ENCODE measurements around the gene HRK. TPM values are rescaled to one million over a fixed set of nuclear protein-coding genes. Genes with fewer than 3 reads are reported as not detected.

HRK gene
- total and polyA plus RNA-seq, 9 of the 15 experiments (the other 6 are each of a cell fraction or from before 2014, with no cell fraction given) = 0.01 to 0.05 (median 0.04) TPM; not detected in 6

DNA sequence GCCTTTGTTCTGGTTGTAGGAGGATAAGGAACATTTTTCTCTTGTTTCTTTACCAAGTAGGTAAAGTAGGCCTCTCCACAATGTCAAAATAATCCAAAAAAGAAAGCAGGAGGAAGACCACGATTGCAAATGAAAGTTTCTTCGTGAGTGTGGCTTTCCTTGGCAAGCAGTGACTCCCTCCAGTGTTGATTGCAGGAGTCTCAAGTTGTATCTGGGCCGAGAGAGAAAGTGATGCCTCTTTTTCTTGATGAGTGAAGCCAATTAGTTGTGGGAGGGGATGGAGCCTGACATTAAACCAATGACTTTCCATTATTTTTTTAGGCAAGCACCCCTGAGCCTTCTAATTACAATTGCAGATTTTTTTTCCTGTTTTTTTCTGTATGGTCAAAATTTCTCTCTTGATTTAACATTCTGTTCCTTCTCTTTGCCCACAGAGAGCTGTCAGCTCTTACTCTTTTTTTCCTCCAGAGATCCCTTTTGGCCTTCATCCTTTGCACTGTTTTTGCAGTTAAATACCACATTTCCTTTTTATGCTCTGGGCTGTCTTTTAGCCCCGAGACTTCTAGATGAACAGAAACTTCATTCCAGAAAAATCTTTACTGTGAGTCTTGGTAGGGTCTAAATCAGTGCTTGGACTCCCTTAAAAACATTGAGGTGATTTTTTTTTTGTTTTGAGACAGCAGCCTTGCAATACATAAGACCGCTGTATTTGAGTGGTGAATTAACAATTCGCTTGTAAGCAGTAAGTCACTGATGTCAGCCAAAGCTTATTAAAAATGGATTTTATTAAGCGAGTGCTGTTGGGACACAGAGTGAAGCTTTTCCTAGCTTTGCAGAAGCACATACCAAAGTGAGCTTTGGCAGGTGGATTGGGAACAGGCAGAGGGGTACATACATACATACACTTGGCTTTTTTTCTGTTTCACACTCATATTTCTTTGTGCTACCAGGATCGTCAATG lies 45.3 kb upstream of the HRK start (continued):
- TF ChIP-seq, protein P1, sequence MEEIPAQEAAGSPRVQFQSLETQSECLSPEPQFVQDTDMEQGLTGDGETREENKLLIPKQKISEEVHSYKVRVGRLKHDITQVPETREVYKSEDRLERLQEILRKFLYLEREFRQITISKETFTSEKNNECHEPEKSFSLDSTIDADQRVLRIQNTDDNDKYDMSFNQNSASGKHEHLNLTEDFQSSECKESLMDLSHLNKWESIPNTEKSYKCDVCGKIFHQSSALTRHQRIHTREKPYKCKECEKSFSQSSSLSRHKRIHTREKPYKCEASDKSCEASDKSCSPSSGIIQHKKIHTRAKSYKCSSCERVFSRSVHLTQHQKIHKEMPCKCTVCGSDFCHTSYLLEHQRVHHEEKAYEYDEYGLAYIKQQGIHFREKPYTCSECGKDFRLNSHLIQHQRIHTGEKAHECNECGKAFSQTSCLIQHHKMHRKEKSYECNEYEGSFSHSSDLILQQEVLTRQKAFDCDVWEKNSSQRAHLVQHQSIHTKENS (CRISPR knock-in tag; IDR thresholded peaks at IDR 0.05) = no peak

DNA sequence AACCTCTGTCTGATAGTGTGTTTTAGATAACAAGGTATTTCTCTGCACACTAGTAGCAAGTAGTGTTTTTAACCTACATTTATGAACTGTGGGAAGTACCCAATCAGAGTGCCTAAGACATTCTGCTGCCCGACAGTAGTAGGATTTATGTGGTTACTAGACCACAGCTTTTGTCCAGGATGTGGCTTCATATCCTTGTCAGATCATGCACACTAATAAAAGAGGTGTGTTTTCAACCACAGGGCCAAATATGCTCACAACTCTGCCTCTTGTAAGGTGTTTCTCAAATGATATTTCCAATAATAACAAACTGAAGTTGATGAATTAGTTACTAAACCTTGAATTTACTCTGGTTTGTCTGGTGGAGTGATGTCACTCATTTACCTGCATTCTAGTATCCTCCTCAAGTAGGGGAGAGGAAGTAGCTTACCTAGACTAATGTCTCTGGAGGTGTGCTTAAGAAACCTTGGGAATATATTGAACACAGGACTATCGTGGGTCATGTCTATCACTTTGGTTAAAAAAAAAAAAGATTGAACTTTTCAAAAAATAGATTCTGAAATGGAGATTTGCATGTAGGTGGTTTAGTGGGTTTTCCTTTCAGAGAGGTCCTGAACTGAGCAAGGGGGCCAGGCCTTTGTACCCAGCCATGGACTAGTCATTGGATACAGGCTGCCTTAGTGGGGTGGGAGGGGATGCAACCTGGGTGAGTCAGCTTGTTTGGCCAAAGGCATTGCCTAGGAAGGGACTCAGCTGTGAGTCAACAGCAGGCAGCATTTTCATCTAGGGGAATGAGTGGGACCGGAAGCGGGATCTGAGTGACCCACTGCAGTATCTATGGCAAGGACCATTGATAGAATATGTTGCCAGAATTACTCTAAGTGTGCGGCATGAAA lies 43.6 kb upstream of the HRK start:
- 32% methylated on average over 5 of the region's 5 CpGs for WGBS (ENCODE audit: insufficient coverage, low coverage, missing lambda C conversion rate)
- Histone ChIP-seq H3K27me3 (ENCODE audit: control insufficient read depth in 2 of 2, insufficient read depth in 2 of 2, low read length in 2 of 2) (no peaks in the 10 kb centered on the region), H3K79me2 (ENCODE audit: control insufficient read depth, insufficient read depth, low read length) (peaks cover 5% of the 10 kb centered on the region; the same call in 2 of the 3 replicates), H3K4me3 (no peak overlapping the region), H3K9me3 (replicated peaks; ENCODE audit: control insufficient read depth, insufficient read depth, low read depth, low read length) (no peaks in the 10 kb centered on the region), H3K9me1 (ENCODE audit: control insufficient read depth, insufficient read depth, low read length) (no peaks in the 10 kb centered on the region), H3K27ac (ENCODE audit: extremely low read depth, low read depth, low read length) (no peak overlapping the region), H3K36me3 (ENCODE audit: control insufficient read depth, insufficient read depth, low read length) (peaks cover 7% of the 10 kb centered on the region; the same call in 1 of the 3 replicates), H3K4me1 (replicated peaks in 1 of 2; ENCODE audit: control insufficient read depth in 2 of 2, insufficient read depth in 2 of 2, low read length in 2 of 2) (peaks cover 3 to 19% of the 10 kb centered on the region in 2 experiments), H2AFZ (ENCODE audit: low read depth, low read length) (no peak overlapping the region), H3K9ac (ENCODE audit: insufficient read depth in 1 of 2, low read depth in 2 of 2, low read length in 2 of 2) (no peak overlapping the region), H3K4me2 (ENCODE audit: insufficient read depth, low read length) (no peak overlapping the region), H4K20me1 (replicated peaks; ENCODE audit: control insufficient read depth, insufficient read depth, low read length) (no peaks in the 10 kb centered on the region)
- FAIRE-seq (peak; percentile 32), DNase-seq (ENCODE audit: extremely low read depth in 1 of 4, low spot score in 3 of 4) (peak in 2 of 4 experiments; percentile 30 to 42), ATAC-seq (peak; percentile 61)
- intact Hi-C loops (cut with micrococcal nuclease) (no loop called here), in situ Hi-C loops (cut with MboI) (no loop called here)
- ChIA-PET CTCF (ENCODE audit: low intra/inter-chr PET ratio) (interaction anchor here (0.6 kb wide), 1 partner anchor 116 kb away, joined by 6 read pairs; no protein-coding TSS in a partner anchor), POLR2A (interaction anchor here (0.6 kb wide), 1 partner anchor 75 kb away, joined by 3 read pairs; no protein-coding TSS in a partner anchor)
- BruUV-seq (replicated peaks) = no TSS peak
- TF ChIP-seq, protein P2, sequence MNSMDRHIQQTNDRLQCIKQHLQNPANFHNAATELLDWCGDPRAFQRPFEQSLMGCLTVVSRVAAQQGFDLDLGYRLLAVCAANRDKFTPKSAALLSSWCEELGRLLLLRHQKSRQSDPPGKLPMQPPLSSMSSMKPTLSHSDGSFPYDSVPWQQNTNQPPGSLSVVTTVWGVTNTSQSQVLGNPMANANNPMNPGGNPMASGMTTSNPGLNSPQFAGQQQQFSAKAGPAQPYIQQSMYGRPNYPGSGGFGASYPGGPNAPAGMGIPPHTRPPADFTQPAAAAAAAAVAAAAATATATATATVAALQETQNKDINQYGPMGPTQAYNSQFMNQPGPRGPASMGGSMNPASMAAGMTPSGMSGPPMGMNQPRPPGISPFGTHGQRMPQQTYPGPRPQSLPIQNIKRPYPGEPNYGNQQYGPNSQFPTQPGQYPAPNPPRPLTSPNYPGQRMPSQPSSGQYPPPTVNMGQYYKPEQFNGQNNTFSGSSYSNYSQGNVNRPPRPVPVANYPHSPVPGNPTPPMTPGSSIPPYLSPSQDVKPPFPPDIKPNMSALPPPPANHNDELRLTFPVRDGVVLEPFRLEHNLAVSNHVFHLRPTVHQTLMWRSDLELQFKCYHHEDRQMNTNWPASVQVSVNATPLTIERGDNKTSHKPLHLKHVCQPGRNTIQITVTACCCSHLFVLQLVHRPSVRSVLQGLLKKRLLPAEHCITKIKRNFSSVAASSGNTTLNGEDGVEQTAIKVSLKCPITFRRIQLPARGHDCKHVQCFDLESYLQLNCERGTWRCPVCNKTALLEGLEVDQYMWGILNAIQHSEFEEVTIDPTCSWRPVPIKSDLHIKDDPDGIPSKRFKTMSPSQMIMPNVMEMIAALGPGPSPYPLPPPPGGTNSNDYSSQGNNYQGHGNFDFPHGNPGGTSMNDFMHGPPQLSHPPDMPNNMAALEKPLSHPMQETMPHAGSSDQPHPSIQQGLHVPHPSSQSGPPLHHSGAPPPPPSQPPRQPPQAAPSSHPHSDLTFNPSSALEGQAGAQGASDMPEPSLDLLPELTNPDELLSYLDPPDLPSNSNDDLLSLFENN (IDR thresholded peaks at IDR 0.05; ENCODE audit: low read depth in 2 of 2, low read length in 2 of 2) = no peak
- TF ChIP-seq PYGO2 (tag; IDR thresholded peaks at IDR 0.05) (no peak), TCFL5 (CRISPR knock-in tag; conservative IDR thresholded peaks at IDR 0.05) (no peak), RCOR1 (IDR thresholded peaks at IDR 0.05; ENCODE audit: borderline replicate concordance in 1 of 2, low read depth in 2 of 2, low read length in 2 of 2) (no peak), ARNT (IDR thresholded peaks at IDR 0.05) (no peak)
- TF ChIP-seq, protein P3, sequence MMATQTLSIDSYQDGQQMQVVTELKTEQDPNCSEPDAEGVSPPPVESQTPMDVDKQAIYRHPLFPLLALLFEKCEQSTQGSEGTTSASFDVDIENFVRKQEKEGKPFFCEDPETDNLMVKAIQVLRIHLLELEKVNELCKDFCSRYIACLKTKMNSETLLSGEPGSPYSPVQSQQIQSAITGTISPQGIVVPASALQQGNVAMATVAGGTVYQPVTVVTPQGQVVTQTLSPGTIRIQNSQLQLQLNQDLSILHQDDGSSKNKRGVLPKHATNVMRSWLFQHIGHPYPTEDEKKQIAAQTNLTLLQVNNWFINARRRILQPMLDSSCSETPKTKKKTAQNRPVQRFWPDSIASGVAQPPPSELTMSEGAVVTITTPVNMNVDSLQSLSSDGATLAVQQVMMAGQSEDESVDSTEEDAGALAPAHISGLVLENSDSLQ (IDR thresholded peaks at IDR 0.05) = peak; percentile 48; the same call in 1 of the 2 replicates
